ENCODE data around the gene TVP23C. TPM values are rescaled to one million over a fixed set of nuclear protein-coding genes. Genes with fewer than 3 reads are reported as not detected.
A peak's percentile ranks its signal among the peaks of the same experiment; 100 is the strongest.

Gene TVP23C
- total RNA-seq, 1 experiment from 2014 or later: 8.5 TPM

- DNase-seq (ENCODE audit: low read depth): no peak
Measured at GRCh38 chr17:15465045-15465701, 98.1 kb downstream of the TVP23C start.

GRCh38 chr17:15464231-15464985 lies 98.9 kb downstream of the TVP23C start:
- no peak for DNase-seq (ENCODE audit: low read depth)

- DNase-seq (ENCODE audit: low read depth): peak; percentile 88
Measured at GRCh38 chr17:15462976-15463772, 100.1 kb downstream of the TVP23C start.

- DNase-seq (ENCODE audit: low read depth): no peak
Measured at GRCh38 chr17:15457723-15458094, 105.6 kb downstream of the TVP23C start.

- peak; percentile 94 for DNase-seq (ENCODE audit: low read depth)
Measured at GRCh38 chr17:15456972-15457722, 106.1 kb downstream of the TVP23C start.

GRCh38 chr17:15456496-15456895 lies 106.8 kb downstream of the TVP23C start:
- DNase-seq (ENCODE audit: low read depth): peak; percentile 88

GRCh38 chr17:15454346-15454745 lies 108.9 kb downstream of the TVP23C start:
- DNase-seq (ENCODE audit: low read depth): no peak

GRCh38 chr17:15453782-15454181 lies 109.5 kb downstream of the TVP23C start:
- DNase-seq (ENCODE audit: low read depth): no peak

GRCh38 chr17:15453246-15453645 lies 110.0 kb downstream of the TVP23C start:
- DNase-seq (ENCODE audit: low read depth): no peak

GRCh38 chr17:15452746-15453145 lies 110.5 kb downstream of the TVP23C start:
- DNase-seq (ENCODE audit: low read depth): no peak

Other genes with a start within 250 kb of the TVP23C start
- 0.06 TPM in 1 of 2 replicates, not detected in the other for gene TEKT3, start 221.9 kb downstream of the TVP23C start, total RNA-seq (2014; rRNA removed)
- not detected in 2 replicates for gene CDRT4, start 95.9 kb downstream of the TVP23C start, total RNA-seq (2014; rRNA removed)
- gene FBXW10B, start 56.2 kb upstream of the TVP23C start, total RNA-seq (2014; rRNA removed): 0.83 and 1.1 TPM in 2 replicates
- gene TRIM16, start 120.8 kb upstream of the TVP23C start, total RNA-seq (2014; rRNA removed): 48.5 TPM in 2 replicates
- 32.4 and 44.3 TPM in 2 replicates for gene ZNF286A, start 136.3 kb upstream of the TVP23C start, total RNA-seq (2014; rRNA removed)
- not detected in 2 replicates for gene TBC1D26, start 168.8 kb upstream of the TVP23C start, total RNA-seq (2014; rRNA removed)